ENCODE results near the gene RAB7A. TPM values are rescaled to one million over a fixed set of nuclear protein-coding genes. Genes with fewer than 3 reads are reported as not detected.

Gene RAB7A
- 338 and 361 TPM in 2 replicates for total RNA-seq

DNA sequence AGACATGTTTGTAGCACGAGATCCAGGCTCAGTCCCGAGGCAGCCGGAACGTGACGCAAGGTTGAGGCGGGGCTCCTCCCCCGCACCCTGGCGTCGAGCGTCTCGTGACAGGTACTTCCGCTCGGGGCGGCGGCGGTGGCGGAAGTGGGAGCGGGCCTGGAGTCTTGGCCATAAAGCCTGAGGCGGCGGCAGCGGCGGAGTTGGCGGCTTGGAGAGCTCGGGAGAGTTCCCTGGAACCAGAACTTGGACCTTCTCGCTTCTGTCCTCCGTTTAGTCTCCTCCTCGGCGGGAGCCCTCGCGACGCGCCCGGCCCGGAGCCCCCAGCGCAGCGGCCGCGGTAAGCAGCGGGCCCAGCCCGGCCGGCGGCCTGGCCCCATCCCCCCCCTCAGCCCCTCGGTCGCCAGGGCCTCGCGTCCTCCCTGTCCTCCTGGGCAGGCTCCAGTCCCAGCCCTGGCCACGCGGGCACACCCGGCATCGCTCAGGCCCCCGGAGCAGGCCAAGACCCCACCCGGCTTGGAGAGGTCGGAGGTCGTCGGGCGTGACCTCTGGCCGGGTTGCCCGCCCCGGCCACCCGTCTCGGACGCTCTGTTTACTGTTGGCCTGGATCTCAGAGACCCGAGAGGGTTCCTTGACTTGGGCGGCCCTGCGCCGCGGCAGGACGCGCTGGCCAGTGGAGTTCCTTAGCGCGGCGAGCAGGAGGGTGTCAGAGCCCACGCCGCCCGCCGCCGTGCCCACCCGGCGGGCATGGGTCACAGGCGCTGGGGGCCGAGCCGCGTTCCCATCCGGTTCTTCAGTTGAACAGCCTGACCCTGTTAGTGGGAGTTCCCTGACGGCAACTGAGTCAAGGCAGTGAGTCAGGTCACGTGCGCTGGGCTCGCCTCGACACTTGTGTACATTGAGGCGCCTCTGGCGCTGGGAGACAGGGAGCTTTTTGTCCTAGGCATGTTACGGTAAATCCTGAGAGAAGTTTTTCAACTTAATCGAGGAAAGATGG is at the start of gene RAB7A:
Gene RAB7A, plus strand, starts transcription at position 161 of the 994 bp plus-strand sequence. CDS start 69,185 bp downstream, outside the sequence.
- H3K27ac Mint-ChIP-seq, result peak within 1 kb of the TSS; percentile 94
- H3K9me3 Mint-ChIP-seq, result no peaks in the 10 kb centered on the region
- DNase-seq, result peak; percentile 99
- peak within 1 kb of the TSS; percentile 92 for H3K4me3 Mint-ChIP-seq
- H3K27me3 Mint-ChIP-seq, result peaks cover 2% of the 10 kb centered on the region
- intact Hi-C loops (cut with micrococcal nuclease), result loop anchor here (1.0 to 2.0 kb wide), 7 partner anchors 46 to 153 kb away; partner anchors contain the start of genes ACAD9 and RPN1
- peaks cover 43% of the 10 kb centered on the region for H3K4me1 Mint-ChIP-seq
- peaks cover 29% of the 10 kb centered on the region for H3K36me3 Mint-ChIP-seq (ENCODE audit: low read depth)

DNA sequence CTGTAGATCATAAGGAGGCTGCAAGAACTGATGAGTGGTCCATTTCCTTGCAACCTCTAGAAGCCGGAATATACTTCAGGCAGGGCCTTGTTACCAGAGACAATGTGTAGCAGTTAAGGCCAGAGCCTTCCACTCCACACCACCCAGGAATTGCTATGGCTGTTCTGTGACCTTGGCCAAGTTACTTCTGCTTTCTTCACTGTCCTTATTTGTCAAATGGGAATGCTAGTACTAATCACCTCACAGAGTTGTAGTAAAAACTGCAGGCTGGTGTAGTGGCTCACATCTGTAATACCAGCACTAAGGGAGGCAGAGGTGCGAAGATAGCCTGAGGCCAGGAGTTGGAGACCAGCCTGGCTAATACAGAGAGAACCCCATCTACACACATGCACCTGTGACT is 46.6 kb upstream of the RAB7A start:
- Mint-ChIP-seq H3K27me3 (no peaks in the 10 kb centered on the region), H3K9me3 (no peaks in the 10 kb centered on the region), H3K36me3 (ENCODE audit: low read depth) (peaks cover 4% of the 10 kb centered on the region), H3K27ac (peak overlapping the region; percentile 81), H3K4me3 (peak overlapping the region; percentile 93), H3K4me1 (peaks cover 26% of the 10 kb centered on the region)
- intact Hi-C loops (cut with micrococcal nuclease), result no loop called here
- DNase-seq, result no peak

DNA sequence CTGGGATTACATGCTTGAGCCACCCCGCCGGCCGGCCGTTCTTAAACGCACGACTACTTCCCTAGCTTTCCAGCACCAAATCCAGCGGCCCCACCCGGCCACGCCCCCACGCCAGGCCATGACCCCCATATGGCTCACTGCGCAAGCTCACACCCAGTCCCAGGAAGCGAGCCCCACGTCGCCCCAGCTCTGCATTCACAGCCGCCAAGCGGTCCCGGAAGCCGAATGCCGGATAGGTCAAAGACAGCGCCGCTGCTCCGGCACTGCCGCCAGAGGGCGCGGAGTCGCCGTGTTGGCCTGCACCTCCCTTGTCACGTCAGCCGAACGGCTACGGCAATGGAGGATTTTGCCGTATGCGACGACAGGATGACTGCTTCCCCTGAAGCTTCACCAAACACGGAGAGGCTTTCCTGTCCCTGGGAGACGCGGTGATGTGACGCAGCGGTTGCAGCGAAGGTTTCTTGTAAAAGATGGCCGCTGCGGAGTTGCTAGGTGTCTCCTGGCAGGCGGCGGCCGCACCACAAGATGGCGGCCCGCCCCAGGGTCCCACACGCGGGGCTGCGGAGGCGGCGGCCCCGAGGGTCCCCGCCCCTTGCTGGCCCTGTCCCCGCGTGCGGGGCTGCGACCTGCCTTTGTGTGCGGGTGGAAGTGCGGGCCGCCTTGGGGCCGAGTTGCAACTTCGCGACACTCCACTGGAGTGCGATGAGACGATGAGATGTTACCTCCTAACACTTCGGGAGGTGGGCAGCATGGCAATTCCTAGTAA is 45.2 kb upstream of the RAB7A start:
- no peaks in the 10 kb centered on the region for H3K27me3 Mint-ChIP-seq
- H3K27ac Mint-ChIP-seq, result peak overlapping the region; percentile 99
- H3K9me3 Mint-ChIP-seq, result no peaks in the 10 kb centered on the region
- peaks cover 23% of the 10 kb centered on the region for H3K4me1 Mint-ChIP-seq
- H3K4me3 Mint-ChIP-seq, result peak overlapping the region; percentile 93
- peaks cover 2% of the 10 kb centered on the region for H3K36me3 Mint-ChIP-seq (ENCODE audit: low read depth)
- peak; percentile 99 for DNase-seq
- intact Hi-C loops (cut with micrococcal nuclease), result loop anchor here (1.0 to 2.0 kb wide), 8 partner anchors 30 to 242 kb away; partner anchors contain the start of genes ACAD9, RAB7A and RPN1

DNA sequence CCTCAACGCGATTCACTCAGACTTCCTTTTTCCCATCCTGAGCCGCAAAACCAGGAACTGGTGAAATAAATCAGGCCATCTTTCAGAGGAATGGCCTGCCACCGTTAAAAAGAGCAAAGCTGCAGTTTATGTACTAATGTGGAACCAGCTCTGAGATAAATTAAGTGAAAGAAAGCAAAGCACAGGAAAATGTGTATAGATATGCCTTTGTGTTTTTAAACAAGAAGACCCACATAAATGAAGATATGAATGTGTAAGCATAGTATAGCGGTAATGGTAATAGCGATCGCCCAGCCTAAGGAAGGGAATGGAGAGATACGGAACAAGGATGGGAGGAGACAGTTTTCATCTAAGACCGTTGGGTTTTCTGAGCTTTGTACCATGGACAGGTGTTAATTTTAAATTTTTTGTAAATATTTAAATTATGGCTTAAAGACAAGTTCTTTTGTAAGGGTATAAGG is 44.6 kb upstream of the RAB7A start:
- H3K27ac Mint-ChIP-seq, result peak overlapping the region; percentile 99
- DNase-seq, result no peak
- H3K9me3 Mint-ChIP-seq, result no peaks in the 10 kb centered on the region
- H3K27me3 Mint-ChIP-seq, result no peaks in the 10 kb centered on the region
- H3K36me3 Mint-ChIP-seq (ENCODE audit: low read depth), result peaks cover 2% of the 10 kb centered on the region
- peaks cover 22% of the 10 kb centered on the region for H3K4me1 Mint-ChIP-seq
- intact Hi-C loops (cut with micrococcal nuclease), result loop anchor here (1.0 to 2.0 kb wide), 2 partner anchors 198 to 241 kb away; partner anchors contain the start of gene ACAD9
- H3K4me3 Mint-ChIP-seq, result peak overlapping the region; percentile 93

DNA sequence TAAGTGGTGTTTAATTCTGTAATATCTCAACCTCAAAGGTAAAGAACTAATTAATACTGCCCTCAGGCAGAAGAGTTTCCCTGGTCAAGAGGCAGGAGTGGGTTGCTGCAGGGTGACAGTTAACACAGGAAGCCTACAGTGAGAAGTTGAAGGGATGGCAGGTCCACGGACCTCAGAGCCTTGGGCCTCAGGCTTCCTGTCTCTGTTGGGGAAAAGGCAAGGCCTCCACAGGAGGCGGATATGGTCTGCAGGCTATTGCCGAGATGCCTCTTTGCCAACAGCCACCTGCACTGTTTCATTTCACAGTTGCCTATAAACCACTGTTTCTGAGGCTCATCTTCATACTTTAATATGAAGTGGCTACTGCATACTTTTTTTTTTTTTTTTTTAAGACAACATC is 42.0 kb upstream of the RAB7A start:
- H3K27ac Mint-ChIP-seq, result peak overlapping the region; percentile 41
- H3K4me3 Mint-ChIP-seq, result no peak overlapping the region
- intact Hi-C loops (cut with micrococcal nuclease), result no loop called here
- no peaks in the 10 kb centered on the region for H3K9me3 Mint-ChIP-seq
- no peak for DNase-seq
- peaks cover 22% of the 10 kb centered on the region for H3K4me1 Mint-ChIP-seq
- no peaks in the 10 kb centered on the region for H3K27me3 Mint-ChIP-seq
- H3K36me3 Mint-ChIP-seq (ENCODE audit: low read depth), result peaks cover 2% of the 10 kb centered on the region

DNA sequence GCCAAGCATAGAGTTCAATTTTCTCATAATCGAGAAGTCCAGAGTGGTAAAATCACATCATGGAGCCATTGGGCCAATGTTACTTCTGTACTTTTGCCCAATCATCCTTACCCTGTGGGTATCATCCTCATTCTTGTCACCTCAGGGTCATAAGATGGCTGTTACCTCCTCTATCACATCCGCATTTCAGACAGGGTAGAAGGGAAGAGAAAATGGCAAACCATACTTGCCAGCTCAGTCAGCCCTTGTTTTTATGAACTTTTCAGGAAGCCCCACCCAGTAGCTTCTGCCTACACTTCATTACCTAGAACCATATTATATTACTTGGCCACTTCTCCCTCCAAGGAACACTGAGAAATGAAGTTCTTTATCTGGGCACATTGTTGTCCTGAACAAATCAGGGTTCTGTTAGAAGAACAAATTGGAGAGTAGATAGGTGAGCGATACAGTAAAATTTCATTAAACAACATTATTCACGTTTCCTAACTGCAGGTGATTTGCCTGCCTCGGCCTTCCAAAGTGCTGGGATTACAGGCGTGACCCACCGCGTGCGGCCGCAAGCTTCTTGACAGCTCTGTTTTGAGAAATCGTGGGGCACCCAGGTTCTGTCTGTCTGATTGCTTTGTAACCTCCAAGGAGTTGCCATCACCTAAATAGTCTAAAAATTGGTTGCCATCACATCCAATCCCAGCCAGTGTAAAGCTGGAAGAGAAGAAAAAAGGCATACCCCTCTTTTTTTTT is 40.8 kb upstream of the RAB7A start:
- Mint-ChIP-seq H3K27ac (peak overlapping the region; percentile 6), H3K4me3 (no peak overlapping the region), H3K9me3 (no peaks in the 10 kb centered on the region), H3K36me3 (ENCODE audit: low read depth) (peaks cover 2% of the 10 kb centered on the region), H3K4me1 (peaks cover 17% of the 10 kb centered on the region), H3K27me3 (no peaks in the 10 kb centered on the region)
- no peak for DNase-seq
- intact Hi-C loops (cut with micrococcal nuclease), result no loop called here

DNA sequence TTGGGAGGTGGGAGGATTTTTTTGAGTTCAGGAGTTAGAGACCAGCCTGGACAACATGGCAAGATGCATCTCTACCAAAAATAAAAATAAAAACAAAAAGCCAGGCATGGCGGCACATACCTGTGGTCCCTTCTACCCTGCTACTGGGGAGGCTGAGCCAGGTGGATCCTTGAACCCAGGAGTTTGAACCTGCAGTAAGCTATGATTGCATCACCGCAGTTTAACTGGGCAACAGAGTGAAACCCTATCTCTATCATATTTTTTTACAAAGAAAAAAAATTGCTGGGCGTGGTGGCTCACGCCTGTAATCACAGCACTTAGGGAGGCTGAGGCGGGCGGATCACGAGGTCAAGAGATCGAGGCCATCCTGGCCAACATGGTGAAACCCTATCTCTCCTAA is 39.5 kb upstream of the RAB7A start:
- DNase-seq, result no peak
- Mint-ChIP-seq H3K36me3 (ENCODE audit: low read depth) (no peaks in the 10 kb centered on the region), H3K27ac (no peak overlapping the region), H3K4me3 (no peak overlapping the region), H3K9me3 (no peaks in the 10 kb centered on the region), H3K27me3 (no peaks in the 10 kb centered on the region), H3K4me1 (peaks cover 8% of the 10 kb centered on the region)
- intact Hi-C loops (cut with micrococcal nuclease), result no loop called here

DNA sequence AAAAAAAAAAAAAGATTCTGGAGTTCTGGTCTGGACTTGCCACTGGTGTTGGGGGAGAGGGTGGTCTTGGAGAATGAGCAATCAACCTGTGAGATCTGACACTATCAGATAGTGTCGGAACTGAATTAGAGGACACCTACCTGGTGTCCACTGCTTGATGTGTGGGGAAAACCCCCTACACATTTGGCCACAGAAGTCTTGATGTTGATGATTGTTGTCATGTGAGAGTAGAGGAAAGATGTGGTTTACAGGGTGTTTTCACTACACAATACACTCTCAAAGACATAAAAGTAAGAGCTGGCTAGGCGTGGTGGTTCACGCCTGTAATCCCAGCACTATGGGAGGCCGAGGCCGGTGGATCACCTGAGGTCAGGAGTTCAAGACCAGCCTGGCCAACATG is 36.9 kb upstream of the RAB7A start:
- peaks cover 4% of the 10 kb centered on the region for H3K4me1 Mint-ChIP-seq
- intact Hi-C loops (cut with micrococcal nuclease), result no loop called here
- H3K27me3 Mint-ChIP-seq, result no peaks in the 10 kb centered on the region

DNA sequence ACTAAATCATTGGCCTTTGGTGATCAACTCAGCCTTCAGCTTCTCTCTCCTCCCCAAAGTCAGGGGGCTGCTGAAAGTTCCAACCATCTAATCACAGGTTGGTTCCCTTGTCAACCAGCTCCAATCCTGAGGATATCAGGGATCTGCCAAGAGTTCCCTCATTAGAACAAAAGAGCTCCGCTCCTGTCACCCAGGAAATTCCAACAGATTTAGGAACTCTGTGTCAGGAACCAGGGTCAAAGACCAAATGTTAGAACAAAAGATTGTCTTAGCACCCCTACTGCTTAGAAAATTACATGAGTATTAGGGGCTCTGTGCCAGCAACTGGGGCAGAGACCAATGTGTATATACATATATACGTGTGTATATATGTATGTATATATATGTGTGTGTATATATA is 32.3 kb upstream of the RAB7A start:
- H3K9me3 Mint-ChIP-seq, result no peaks in the 10 kb centered on the region
- DNase-seq, result no peak
- H3K27ac Mint-ChIP-seq, result no peak overlapping the region
- no peaks in the 10 kb centered on the region for H3K27me3 Mint-ChIP-seq
- no peaks in the 10 kb centered on the region for H3K36me3 Mint-ChIP-seq (ENCODE audit: low read depth)
- H3K4me1 Mint-ChIP-seq, result peaks cover 3% of the 10 kb centered on the region
- intact Hi-C loops (cut with micrococcal nuclease), result no loop called here
- H3K4me3 Mint-ChIP-seq, result no peak overlapping the region

More for the DNA sequence above, 36.9 kb upstream of the RAB7A start:
- Mint-ChIP-seq H3K27ac (no peak overlapping the region), H3K36me3 (ENCODE audit: low read depth) (no peaks in the 10 kb centered on the region), H3K4me3 (no peak overlapping the region), H3K9me3 (no peaks in the 10 kb centered on the region)
- no peak for DNase-seq

DNA sequence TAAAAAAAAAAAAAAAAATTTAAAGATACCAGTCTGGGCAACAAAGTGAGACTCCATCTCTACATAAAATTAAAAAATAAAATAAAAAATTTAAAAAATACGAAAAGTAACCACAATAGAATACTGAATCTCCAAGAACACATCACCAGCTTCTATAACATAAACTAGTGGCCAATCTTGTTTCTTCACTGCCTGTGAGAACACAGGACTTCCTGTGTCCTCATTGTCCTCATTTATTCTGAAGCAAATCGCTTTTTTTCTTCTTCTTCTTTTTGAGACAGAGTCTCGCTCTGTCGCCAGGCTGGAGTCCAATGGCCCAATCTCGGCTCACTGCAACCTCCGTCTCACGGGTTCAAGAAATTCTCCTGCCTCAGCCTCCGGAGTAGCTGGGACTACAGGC is 28.6 kb upstream of the RAB7A start:
- H3K4me3 Mint-ChIP-seq, result no peak overlapping the region

DNA sequence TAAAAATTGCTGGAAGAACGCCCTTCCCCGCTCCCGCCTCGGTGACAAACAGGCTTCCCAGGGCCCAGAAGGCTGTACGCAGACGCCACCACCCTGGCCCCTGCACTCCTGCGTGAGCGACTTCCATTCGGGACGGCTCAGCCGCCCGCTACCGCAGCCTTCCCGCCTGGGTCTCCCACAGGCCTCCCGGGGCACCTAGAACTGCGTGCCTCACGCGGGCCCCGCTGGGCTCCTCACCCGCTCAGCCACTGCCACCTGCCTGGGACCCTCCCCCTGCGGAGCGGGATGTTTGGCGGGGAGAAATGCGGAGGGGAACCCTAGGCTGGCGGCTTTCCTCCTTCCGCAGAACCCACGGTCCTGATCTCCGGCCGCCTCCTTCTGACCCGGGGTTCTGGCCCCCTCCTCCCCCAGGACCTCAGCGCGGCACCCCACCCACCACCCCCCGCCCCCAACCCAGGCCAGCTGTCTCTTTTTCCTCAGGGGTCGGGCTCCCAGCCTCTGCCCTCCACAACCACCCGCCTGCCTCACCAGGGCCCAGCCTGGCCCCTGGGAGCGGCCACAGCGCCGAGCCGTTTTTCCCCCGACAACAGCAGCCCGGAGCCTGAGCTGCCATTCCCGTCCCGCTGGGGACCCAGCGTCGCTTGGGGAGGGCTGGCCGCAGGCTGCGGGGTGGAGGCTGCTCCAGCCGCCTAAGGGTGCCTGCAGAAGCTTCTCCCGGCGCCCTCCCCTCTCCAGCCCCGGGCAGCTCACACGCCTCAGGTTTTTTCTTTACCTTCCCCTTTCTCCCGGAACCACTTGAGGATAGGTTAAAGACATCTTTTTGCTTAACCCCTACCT is 27.6 kb upstream of the RAB7A start:
- Mint-ChIP-seq H3K36me3 (ENCODE audit: low read depth) (no peaks in the 10 kb centered on the region), H3K4me3 (peak overlapping the region; percentile 65), H3K27ac (peak overlapping the region; percentile 29), H3K27me3 (peaks cover 2% of the 10 kb centered on the region), H3K9me3 (no peaks in the 10 kb centered on the region), H3K4me1 (peaks cover 4% of the 10 kb centered on the region)
- DNase-seq, result peak; percentile 66
- intact Hi-C loops (cut with micrococcal nuclease), result no loop called here

More for the DNA sequence above, 28.6 kb upstream of the RAB7A start:
- Mint-ChIP-seq H3K27me3 (peaks cover 2% of the 10 kb centered on the region), H3K9me3 (no peaks in the 10 kb centered on the region), H3K36me3 (ENCODE audit: low read depth) (no peaks in the 10 kb centered on the region), H3K4me1 (peaks cover 4% of the 10 kb centered on the region), H3K27ac (no peak overlapping the region)
- intact Hi-C loops (cut with micrococcal nuclease), result no loop called here
- no peak for DNase-seq

DNA sequence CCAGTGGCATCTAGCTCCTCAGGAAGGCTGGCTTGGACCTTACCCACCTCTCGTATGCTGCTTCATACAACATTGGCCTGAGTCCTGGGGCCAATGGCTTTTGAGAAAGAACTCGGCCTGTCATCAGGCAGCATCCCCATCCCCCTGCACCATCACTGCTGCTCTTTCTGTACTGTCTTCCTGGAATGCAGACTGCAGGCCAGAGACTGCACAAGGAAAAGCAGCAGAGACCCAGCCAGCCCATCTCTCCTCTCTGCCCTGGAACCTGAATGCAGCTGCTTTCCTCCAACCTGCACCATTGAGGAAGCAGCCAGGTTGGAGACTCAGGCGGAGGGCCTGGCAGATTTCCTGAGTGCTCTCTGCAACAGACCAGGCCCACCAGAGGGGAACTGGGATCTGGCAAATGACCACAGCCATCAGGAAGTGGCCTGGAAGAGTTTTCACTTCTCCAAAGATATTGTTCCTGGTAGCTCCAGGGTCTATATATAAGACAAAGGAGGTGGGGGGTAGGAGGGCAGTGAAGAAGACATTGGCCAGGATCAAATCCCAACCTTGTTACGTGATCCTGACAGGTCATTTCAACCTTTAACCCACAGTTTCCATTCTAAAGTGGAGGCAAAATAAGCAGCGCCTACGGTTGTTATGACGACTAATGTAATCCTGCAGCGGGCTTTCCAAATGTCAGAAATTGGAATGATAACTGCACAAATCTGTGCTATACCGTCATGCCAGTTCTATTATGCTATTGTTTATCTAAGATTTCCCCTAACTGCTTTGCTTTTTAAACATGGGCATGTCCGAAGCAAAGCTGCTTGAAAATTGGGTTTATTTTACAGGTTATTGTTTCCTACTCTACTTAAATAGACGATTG is 24.4 kb upstream of the RAB7A start:
- peaks cover 2% of the 10 kb centered on the region for H3K27me3 Mint-ChIP-seq
- H3K36me3 Mint-ChIP-seq (ENCODE audit: low read depth), result no peaks in the 10 kb centered on the region
- DNase-seq, result no peak
- H3K4me3 Mint-ChIP-seq, result no peak overlapping the region
- no peak overlapping the region for H3K27ac Mint-ChIP-seq
- intact Hi-C loops (cut with micrococcal nuclease), result no loop called here
- H3K9me3 Mint-ChIP-seq, result no peaks in the 10 kb centered on the region
- H3K4me1 Mint-ChIP-seq, result peaks cover 4% of the 10 kb centered on the region
